Neutrophil (primary cell): Measurements from ENCODE around the gene CEP104.

Experiments used
- H3K27ac ChIP-seq: fragments of 200-600 bp; sonication (generic); 2 replicates; pipeline ENCODE4 v1.5.1; 2016; ENCODE audit warnings: mild to moderate bottlenecking, moderate library complexity
- H3K27me3 ChIP-seq: fragments of 200-600 bp; sonication (generic); 2 replicates; pipeline ENCODE4 v1.6.0; 2016; ENCODE audit warnings: mild to moderate bottlenecking
- H3K36me3 ChIP-seq: fragments of 200-600 bp; sonication (generic); 2 replicates; pipeline ENCODE4 v1.5.1; 2017
- H3K4me1 ChIP-seq, 2 experiments: fragments of 200-600 bp in 1 of 2; sonication (generic) in 1 of 2; 1 replicate in 1 of 2; 2 replicates in 1 of 2; pipeline versions ENCODE4 v1.5.1 to v1.6.1; 2013 to 2016; ENCODE audit warnings: low read depth in 1 of 2, low read length in 1 of 2, mild to moderate bottlenecking in 1 of 2, moderate library complexity in 1 of 2; ENCODE audit not compliant: control insufficient read depth in 1 of 2, insufficient read depth in 1 of 2
- H3K4me3 ChIP-seq, 2 experiments: fragments of 200-600 bp in 1 of 2; sonication (generic) in 1 of 2; 1 replicate in 1 of 2; 2 replicates in 1 of 2; pipeline ENCODE4 v1.5.1; 2013 to 2016; ENCODE audit warnings: low read depth in 1 of 2, low read length in 1 of 2, mild to moderate bottlenecking in 1 of 2, moderate library complexity in 1 of 2
- H3K9me3 ChIP-seq: fragments of 200-600 bp; sonication (generic); 2 replicates; pipeline ENCODE4 v1.5.1; 2016
- TF ChIP-seq, protein P1 (sequence below): fragments of 200-600 bp; sonication (generic); IDR thresholded peaks from 2 replicates; pipeline ENCODE4 v1.5.1; 2016; ENCODE audit warnings: antibody characterized with exemption

CEP104 gene

DNA sequence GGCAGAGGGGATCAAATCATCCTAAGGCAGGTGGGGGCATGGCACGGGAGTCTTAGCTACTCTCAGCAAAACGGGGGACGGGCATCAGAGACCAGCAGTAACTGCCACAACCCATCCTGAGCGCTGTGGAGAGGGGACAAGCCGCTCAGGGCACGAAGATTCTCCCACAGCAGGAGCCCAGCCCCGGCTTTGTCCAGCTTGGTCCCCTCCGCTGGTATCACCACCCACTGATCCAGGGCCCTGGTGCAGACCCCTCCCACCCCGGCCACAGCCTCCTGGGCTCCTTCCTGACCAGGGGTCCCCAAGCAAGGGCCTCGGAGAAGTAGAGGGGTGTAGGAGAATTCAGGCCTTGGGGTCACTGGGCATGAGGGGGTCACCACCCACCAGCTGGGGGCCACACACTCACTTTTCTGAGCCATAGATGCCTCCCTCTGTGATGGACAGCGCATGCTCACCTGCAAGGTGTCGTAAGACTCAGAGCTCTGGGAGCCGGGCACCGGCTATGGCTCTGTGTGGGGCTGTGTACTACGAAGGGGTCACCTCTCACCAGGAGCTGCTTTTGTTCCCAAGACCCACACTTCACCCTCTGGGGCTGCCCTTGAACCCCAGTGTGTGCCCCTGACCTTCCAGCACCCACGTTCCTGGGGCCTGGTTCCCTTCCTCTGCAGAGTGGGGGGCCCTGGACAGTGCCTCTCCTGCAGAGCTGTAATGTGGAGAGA lies 86.8 kb downstream of the CEP104 start:
- TF ChIP-seq, protein P1, sequence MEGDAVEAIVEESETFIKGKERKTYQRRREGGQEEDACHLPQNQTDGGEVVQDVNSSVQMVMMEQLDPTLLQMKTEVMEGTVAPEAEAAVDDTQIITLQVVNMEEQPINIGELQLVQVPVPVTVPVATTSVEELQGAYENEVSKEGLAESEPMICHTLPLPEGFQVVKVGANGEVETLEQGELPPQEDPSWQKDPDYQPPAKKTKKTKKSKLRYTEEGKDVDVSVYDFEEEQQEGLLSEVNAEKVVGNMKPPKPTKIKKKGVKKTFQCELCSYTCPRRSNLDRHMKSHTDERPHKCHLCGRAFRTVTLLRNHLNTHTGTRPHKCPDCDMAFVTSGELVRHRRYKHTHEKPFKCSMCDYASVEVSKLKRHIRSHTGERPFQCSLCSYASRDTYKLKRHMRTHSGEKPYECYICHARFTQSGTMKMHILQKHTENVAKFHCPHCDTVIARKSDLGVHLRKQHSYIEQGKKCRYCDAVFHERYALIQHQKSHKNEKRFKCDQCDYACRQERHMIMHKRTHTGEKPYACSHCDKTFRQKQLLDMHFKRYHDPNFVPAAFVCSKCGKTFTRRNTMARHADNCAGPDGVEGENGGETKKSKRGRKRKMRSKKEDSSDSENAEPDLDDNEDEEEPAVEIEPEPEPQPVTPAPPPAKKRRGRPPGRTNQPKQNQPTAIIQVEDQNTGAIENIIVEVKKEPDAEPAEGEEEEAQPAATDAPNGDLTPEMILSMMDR = no peak
- peaks cover 83% of the 10 kb centered on the region for H3K27me3 ChIP-seq
- H3K9me3 ChIP-seq = no peaks in the 10 kb centered on the region
- H3K4me1 ChIP-seq = peaks cover under 1 to 15% of the 10 kb centered on the region in 2 experiments
- no peak overlapping the region for H3K27ac ChIP-seq
- H3K36me3 ChIP-seq = no peaks in the 10 kb centered on the region
- H3K4me3 ChIP-seq = no peak overlapping the region

DNA sequence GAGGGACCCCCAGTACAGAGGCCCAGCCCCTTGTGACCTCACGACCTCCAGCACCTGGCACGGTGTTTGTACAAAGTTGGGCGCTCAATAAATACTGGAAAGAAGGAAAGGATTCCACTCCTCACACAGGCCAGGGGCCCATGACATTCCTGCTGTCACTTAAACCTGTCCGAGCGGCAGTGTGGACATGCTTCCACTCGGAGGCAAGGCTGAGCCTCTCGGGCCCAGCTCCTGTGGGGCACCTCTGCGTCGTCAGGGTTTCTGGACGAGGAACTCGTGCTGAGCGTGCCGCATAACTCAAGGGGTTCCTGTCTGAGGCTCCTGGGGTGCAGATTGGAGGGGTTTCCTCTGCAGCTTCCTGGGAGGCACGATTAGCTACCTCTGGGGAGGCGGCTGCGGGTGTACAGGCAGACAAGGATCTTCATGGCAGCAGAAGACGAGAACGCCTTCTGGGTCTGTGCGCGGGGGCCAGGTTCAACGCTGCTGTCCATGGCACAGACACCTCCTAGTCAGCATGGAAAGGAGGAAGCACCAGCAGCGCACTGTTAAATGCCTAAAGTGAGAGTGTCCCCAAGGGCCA lies 88.1 kb downstream of the CEP104 start:
- no peak overlapping the region for H3K27ac ChIP-seq
- no peaks in the 10 kb centered on the region for H3K9me3 ChIP-seq
- H3K27me3 ChIP-seq = peaks cover 74% of the 10 kb centered on the region
- H3K4me1 ChIP-seq = peaks cover 0 to 14% of the 10 kb centered on the region in 2 experiments
- TF ChIP-seq, protein P1 = no peak
- no peaks in the 10 kb centered on the region for H3K36me3 ChIP-seq
- H3K4me3 ChIP-seq = no peak overlapping the region

DNA sequence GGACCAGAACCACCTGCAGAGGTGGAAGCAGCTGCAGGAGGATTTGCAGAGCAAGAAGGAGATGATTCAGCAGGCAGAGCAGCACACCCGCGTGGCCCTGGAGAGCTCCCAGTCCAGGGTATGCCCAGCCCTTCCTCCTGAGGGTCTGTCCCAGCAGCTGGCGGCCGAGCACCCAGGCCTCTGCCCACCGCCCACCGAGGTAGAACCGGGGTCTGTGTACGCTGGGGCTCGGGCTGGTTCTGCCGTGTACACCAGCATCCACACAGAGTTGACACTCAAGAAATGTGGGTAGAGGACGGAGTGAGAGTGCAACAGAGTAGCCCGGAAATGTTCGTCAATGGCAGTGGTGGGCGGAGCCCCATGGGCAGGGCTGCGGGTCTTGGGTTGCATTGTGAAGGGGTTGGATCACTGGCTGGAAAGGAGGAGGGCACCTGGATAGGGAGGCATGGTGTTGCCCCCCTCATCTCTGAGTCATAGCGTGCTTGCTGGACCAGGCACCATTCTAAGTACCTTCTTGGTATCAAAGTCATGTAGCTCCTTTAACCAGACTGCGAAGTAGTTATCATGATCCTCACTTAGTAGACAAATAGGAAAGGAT lies 89.6 kb downstream of the CEP104 start:
- TF ChIP-seq, protein P1 = no peak
- Histone ChIP-seq H3K4me1 (peaks cover 0 to 9% of the 10 kb centered on the region in 2 experiments), H3K9me3 (no peaks in the 10 kb centered on the region), H3K27ac (no peak overlapping the region), H3K36me3 (no peaks in the 10 kb centered on the region), H3K27me3 (peaks cover 60% of the 10 kb centered on the region), H3K4me3 (no peak overlapping the region)

DNA sequence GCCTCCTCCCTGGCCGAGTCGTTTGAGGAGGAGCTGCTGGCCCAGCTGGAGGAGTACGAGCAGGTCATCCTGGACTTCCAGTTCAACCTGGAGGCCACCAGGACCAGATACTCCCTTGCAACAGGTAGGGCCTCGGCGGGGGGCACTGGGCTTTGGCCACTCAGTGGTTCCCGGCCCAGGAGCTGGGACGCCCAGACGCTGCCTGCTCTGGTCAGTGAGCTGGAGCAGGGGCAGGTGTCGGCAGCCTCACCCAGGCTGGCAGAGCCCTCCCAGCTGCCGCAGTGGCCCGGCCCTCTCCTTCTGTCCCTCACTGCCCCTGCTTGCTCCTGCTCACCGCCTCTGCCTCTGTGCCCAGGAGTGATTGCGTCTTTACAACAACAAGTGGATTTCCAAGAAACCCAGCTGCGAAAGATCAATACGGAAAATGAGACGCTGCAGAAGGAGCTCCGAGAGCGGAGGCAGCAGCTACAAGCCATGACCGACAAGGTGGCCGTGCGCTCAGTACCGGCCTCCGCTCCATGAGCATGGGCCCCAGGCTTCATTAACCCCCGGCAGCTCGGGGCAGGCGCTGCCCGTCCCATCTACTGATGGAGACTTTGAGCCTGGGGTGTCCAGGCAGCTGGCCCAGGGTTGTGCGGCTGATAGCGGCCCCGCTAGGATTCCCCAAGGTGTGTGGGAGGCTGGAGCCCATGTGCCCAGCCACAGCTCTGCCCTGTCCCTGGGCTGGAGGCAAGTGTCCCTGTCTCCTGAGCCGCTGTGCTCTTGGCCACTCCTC lies 93.5 kb downstream of the CEP104 start:
- H3K27ac ChIP-seq = no peak overlapping the region
- H3K9me3 ChIP-seq = no peaks in the 10 kb centered on the region
- H3K4me3 ChIP-seq = no peak overlapping the region
- H3K27me3 ChIP-seq = peaks cover 42% of the 10 kb centered on the region
- no peaks in the 10 kb centered on the region for H3K4me1 ChIP-seq
- TF ChIP-seq, protein P1 = no peak
- H3K36me3 ChIP-seq = no peaks in the 10 kb centered on the region

DNA sequence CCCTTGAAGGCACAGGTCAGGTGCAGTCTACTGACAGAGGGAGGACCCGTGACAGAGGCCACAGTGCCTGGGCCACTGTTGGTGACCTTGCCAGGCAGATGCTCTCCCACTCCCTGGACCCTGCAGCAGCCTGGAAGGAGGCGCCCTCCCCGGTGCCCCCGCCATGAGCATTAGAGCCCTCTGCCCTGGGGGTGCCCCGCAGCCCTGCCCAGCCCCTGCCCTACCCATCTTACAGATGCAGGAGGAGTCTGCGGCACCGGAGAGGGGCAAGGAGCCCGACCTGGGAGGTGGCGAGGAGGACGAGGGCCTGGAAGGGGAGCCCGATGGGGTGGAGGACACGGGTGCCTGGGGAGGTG lies 94.2 kb downstream of the CEP104 start:
- TF ChIP-seq, protein P1 = no peak
- Histone ChIP-seq H3K36me3 (no peaks in the 10 kb centered on the region), H3K27me3 (peaks cover 41% of the 10 kb centered on the region), H3K9me3 (no peaks in the 10 kb centered on the region), H3K27ac (no peak overlapping the region), H3K4me3 (no peak overlapping the region), H3K4me1 (no peaks in the 10 kb centered on the region)
